ENCODE measurements around the gene CRYBB3.
"Not testable (repeated sequence)": the region's sequence is repeated elsewhere in the genome, so short reads cannot be mapped to it uniquely, and the experiment has no call there.

CRYBB3 gene

DNA sequence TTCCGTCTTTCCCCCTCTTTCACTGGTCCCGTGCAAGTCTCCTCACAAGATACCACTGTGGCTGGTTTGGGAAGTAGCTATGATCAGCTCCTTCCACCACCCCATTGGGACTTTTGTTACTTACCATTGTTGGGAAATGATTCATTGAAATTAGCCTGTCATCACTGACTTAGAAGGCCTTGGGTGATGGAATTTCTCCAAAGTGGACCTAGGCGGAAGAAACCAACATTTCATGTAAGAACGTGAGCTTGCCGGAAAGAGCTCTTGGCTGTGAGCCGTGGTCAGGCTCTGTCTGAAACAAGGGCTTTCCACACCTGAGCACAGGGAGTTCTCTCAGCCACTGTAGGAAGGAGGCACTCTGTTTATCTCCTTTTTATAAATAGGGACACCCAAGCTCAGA is 23.5 kb upstream of the CRYBB3 start:
- DNase-seq, result no peak

DNA sequence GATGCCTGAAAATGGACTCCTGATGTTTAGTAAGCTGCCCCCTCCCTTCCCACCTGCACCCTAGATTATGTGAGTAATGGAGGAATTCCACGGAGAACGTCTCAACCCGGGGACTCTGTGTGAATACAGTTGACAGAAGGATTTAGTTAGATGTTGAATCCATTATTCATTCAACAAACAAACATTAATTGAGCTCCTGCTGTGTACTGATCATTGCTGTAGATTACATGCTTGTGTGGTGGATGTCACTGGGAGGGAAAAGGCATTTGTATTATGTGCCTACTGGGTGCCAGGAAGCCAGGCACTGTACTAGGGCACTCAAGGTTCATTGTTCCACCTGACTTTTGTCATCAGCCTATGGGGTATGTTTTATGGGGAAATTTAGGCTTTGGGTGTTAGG is 22.9 kb upstream of the CRYBB3 start:
- no peak for DNase-seq

DNA sequence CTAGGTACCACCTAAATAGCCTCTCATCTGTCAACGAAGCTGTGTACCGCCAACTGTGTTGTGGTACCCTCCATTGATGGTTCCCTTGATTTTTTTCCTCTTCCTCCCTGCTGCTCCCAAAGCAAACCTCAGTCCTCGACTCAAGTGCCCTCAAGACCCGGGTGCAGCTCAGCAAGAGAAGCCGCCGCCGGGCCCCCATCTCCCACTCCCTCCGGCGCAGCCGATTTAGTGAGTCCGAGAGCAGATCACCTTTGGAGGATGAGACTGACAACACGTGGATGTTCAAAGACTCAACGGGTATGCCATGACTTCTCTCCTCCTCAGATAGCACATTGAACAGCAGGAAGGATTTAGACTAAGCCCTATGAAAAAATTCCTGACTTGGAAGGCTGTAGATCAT is 22.4 kb upstream of the CRYBB3 start:
- no peak for DNase-seq

DNA sequence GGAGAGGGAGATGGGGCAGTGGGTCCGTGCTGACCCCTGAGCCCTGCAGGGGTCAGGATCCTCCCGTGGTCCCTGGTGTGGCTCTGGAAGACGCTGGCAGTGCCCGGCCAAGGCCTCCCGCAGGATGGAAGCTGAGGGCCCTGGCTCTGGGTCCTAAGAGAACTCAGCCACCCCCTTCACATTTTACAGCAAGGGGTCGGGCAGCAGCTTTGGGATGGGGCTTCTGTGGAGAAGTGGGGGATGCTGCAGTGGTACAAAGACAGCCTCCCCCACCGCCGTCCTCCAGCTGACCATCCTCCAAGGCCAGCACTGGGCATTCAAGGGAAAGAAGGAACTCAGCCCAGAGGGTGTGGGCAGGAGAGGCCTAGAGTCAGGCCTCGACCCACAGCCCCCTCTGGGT is 21.8 kb upstream of the CRYBB3 start:
- DNase-seq, result no peak

DNA sequence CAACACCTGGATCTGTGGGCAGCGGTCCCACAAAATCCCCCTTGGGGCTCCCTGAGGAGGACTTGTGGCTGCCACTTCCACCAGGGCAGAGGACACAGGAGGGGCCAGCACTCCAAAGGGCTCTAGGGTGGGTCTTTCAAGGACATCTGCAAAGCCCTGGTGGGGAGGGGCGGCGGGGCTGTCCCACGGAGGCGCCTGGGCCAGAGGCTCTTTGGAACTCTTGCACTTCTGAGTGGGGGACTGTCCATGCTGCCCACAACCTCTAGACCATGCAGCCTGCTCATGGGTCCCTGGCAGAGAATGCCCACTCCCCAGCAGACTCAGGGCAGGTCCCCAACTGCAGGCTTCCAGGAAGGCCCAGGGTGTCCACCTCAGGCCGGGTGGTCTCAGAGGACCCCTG is 21.3 kb upstream of the CRYBB3 start:
- not testable (repeated sequence) for DNase-seq

DNA sequence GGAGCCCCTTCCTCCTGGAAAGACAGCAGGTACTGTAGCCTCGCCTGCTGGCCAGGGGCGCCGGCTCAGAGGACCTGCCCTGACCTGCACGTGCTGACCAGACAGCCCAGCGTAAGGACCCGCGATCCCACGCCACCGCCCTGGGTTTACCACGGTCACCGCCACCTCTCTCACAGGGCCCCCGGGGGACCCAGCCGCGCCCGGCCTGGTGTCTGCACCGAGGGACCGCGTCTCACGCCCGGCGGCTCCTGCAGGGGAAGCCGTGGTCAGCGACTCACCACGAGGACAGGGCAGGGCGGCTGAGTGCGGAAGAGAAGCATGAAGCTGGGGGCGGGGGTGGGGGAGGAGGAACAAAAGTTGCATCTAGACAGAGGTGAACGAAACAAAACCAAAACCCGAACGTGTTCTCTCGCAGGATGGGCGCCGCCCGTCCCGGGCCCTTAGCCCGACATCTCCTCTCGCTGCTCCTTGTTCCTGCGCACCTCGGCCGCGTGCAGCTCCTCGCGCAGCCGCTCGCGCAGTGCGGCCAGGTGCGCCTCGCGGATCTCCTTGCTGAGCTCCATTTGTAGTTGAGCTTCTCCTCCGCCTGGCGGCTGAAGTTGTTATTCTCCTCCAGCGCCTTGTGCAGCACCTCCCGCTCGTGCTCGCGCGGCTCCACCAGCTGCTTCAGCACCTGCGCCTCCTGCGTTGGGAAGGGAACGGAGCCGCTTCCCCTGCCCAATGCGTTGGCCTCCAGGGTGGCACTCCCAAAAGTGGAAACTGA is 20.6 kb upstream of the CRYBB3 start:
- DNase-seq, result not testable (repeated sequence)

DNA sequence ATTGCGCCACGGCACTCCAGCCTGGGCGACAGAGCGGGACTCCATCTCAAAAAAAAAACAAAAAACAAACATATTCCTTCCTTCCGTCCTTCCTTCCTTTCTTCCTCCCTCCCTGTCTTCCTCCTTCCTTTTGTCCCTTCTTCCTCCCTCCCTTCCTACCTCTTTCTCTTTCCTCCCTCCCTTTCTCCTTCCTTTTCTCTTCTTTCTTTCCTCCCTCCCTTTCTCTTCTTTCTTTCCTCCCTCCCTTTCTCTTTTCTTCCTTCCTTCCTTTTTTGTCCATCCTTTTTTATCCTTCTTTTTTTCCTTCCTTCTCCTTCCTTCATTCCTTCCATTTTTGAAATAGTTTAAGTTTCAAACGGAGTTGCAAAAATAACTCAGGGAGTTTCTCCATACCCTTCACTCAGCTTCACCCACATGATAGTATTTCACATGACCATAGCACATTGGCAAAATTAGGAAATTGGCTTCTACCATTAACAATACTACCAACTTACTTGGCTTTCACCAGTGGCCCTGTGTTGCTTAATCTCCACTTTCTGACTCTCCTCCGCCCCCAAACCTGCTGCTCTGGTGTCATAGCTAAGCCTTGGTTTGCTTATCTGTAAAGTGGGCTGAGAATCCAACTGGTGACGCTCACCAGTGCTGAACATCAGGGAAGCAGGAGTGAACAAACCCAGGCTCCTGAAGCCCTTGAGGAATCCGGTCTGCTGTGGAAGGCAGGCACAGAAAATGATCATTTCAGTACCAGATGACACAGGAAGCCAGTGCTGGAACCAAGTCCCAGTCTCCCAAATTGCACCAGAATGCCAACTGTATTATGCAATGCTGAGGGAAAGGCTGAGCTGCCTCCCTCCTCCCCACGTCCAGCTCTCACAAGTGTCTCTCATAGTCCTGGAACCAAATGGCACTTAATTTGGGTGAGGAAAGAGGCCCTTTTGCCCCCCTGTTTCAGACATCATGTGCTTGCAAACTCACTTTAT is 17.2 kb upstream of the CRYBB3 start:
- no peak for DNase-seq

DNA sequence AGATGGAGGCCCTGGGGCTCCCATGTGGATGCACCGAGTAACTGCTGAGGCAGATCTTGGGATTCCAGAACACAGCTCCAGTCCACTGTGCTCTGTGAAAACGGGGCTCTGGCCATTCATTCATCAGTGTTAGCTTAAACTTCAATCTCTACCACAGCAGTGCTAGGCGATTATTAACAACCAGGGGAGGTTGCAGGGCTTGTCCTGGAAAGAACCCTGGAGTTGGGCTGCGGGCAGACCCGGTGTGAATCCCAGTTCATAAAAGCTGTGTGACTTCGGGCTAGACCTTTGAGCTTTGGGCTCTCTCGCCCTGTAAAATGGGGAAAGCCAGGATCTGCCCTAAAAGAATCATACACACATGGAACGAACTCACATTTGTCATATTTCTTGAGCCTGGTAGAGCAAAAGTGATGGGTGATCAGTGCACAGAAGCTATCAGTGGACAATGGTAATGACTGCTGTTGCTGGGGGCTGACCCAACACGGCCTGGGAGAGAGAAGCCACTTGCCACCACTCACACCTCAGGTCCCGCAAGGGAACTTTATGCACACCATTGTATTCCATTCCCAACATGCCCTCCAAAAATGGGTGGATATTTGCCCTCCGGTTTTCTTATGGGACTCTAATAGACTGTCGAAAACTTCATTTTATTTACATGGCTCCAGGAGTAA is 15.6 kb upstream of the CRYBB3 start:
- no peak for DNase-seq

DNA sequence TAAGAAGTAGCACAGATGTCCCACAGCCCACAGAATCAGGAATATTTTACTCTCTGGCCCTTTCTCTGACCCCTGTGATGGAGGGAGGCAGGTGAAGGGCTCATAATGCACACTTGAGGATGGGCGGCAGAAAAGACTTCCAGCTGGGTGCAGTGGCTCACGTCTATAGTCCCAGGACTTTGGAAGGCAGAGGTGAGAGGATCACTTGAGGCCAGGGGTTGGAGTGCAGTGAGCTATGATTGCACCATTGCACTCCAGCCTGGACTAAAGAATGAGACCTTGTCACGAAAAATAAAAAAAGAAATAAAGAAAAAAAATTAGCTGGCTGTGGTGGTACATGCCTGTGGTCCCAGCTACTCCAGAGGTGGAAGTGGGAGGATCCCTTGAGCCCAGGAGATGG is 13.5 kb upstream of the CRYBB3 start:
- no peak for DNase-seq

DNA sequence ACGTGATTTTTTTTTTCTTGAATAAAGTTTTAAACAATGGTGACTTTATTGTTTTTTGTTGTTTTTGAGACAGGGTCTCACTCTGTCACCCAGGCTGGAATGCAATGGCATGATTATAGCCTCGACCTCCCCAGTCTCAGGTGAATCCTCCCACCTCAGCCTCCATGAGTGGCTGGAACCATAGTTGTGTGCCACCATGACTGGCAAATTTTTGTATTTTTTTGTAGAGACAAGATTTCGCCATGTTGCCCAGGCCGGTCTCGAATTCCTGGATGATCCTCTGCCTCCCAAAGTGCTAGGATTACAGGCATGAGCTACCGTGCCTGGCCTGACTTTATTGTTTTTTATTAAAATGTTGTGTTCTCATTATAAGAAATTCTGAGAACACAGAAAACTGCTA is 12.2 kb upstream of the CRYBB3 start:
- no peak for DNase-seq

DNA sequence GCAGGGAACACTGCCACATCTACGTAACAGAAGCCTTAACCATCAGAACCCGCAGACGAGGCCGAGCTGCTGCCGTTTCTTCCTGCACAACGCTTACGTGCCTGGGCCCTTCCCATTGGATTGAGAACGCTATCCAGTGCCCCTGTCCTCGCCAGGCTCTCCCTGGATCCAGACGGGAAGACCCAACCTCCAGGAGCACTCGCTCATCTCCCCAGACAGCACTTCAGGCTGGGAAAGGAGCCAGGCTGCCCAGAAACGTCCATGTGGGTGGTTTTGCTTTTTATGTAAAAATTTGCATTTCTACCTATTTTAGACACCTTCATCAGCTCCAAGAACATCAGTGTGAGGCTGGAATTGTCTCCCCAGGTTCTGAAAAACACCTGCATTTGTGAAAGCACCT is 7.3 kb upstream of the CRYBB3 start:
- DNase-seq, result no peak

DNA sequence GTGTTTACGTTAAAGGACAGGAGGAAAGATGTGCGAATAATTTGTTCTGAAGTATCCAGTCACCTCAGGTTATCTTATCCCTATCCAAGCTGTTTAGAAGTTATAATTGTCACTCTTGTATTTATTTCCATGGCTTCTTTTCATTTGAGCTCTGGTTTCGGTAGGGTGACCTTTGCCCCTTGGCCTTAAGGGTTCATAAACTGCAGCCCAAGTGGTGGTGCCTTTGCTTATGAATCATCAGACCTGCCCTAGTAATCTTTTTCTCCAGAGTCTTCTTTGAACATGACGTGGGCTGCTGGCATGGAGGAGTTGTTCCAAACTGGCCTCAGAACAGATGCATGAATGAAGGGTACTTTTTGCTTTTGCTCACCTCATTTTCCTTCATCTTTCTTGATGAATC is 6.5 kb upstream of the CRYBB3 start:
- no peak for DNase-seq

DNA sequence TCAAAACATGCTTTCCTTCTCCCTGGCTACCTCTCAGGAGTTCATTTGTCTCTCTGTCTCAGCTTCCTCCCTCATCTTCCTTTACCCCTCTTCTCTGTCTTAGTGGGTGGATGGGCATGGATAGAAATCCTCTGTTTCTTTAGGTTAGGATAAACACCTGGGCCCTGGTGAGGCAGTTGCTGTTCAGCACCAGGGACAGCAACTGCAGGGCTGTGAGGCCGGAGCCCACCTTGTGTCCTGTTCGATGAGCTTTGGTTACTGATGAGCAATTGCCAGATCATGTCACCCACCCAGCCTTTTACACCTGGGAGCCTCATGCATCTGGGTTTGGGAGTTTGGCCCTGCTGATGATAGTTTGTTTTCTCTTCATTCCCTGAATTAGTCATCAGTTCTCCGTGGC is 6.1 kb upstream of the CRYBB3 start:
- DNase-seq, result no peak

DNA sequence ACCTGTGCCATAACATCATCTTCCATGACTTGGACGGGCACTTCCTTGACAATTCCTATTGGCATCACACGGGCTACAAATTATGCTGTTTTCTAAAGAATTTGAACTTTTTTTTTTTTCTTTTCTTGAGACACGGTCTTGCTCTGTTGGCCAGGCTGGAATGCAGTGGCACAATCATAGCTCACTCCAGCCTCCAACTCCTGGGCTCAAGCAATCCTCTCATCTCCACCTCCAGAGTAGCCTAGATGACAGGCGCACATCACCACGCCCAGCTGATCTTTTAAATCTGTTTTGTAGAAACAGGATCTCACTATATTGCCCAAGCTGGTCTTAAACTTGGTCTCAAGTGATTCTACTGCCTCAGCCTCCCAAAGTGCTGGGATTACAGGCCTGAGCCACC is 3.3 kb upstream of the CRYBB3 start:
- DNase-seq, result no peak

DNA sequence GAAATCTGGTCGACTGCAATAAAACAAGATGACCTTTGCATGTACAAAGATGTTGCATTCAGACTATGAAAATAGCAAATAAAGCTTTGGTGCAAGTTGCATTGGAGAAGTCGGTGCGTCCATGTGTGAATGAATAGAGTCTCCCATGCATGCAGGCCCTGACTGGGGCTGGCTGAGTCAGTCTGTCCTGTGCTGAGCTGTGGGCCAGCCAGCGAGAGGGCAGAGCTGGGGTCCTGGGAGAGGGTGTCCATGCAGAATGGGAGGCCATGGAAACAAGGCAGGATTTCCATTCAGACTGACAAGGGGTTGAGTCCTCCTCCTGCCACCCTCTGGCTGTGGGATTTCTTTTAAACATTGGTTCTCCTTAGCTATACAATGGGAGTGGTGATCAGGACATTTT is 2.3 kb upstream of the CRYBB3 start:
- DNase-seq, result no peak

DNA sequence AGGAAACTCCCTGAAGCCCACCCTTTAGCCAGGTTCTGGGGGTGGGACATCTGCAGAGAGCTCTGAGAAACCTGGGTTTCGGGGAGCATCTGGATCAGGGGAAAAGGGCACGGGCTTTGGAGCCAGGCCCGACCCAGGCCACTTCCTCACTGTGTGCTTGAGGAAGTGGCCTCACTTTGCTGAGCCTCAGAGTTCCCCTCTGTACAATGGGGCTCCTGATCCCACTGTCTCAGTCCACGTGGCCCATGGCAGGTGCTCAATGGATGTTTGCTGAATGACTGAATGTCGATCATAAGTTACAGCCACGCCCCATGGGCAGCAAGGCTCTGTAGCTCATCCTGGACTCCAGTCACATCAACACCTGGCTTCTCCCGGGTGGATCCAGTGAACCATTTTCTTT is 1.3 kb downstream of the CRYBB3 start:
- DNase-seq, result no peak

DNA sequence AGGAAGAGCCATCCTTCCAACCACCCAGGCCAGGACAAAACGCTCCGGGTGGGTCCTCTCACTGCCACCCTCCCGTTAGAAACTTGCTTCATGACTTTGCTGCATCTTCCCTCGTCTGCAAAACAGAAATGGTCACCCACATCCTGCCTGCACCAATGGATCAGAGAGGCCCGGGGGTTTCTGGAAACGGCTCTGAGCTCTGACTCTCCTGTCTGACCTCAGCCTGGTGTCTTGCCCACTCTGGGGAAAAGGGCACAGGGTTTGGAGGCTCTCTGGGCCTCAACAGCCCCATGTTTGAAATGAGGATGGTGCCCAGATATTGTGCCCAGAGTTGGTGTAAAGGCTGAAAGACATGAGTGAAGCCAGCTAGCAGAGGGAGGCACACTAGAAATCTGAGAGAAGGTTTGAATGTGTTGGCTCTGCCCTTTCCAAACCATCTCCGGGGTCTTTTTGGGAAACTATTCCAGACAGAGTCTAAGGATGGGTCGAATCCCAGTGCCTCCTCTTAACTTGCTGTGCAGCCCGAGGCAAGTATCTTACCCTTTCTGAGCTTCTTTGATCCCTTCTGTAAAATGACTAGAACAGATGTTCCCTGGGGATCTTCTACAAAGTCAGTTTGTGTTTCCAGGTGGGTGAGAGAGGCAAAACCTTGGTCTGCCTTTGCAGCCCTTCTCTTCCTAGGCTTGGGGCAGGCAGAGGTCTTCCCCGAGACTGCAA is 2.1 kb downstream of the CRYBB3 start:
- DNase-seq, result no peak

DNA sequence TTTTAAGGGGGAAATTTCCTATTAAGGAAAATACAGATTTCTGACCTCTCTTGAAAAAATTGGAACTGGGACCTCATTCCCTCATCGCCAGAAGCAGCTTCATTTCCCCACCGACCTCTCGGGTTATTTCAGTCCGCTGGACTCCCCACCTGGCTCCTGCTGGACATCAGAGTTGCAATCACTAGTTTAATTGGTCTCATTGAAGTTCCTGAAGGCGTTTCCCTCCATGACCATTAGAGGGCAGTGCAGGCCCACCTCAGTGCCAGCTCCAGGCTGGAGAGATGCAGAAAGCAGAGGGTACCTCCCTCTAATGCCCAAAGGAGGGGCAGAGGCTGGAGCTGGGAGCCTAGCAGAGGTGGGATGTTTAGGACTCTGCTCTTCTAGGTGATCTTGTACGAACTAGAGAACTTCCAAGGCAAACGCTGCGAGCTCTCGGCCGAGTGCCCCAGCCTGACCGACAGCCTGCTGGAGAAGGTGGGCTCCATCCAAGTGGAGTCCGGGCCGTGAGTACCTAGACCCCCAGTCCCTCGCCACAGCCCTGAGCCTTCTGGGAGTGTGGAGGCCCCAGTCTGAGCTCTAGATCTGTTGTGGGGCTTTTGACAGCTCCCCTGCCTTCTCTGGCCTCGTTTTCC is 2.7 kb downstream of the CRYBB3 start:
- DNase-seq, result peak; percentile 67 to 72

DNA sequence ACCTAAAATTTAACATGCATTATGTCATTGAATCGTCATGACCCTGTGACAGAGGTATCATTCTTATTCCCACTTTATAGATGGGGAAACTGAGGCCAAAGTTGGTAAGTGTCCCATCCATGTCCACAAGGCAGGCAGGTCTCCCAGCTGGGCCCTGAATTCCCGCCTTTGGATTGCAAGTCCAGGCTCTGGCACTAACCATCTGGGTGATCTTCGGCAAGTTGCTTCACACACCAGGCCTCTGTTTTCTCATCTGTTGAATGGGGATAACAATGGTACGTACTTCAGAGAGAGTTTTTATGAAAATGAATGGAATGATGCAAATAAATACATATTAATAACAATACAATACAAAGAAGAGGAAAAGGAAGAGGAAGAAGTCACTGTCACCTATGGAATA is 3.4 kb downstream of the CRYBB3 start:
- DNase-seq, result no peak

DNA sequence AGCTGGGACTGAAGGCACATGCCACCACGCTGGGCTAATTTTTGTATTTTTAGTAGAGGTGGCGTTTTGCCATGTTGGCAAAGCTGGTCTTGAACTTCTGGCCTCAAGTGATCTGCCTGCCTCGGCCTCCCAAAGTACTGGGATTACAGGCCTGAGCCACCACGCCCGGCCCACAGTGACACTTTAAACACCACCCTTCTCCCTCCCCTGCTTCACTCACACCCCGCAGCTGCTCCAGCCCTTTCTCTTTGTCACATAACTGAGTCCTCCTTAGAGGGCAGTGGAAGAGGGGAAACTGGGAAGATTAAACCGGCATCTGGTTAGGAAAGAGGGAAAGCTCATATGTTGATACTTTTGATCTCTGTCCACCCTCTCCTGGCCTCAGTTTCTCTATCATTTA is 4.9 kb downstream of the CRYBB3 start:
- not testable (repeated sequence) for DNase-seq

DNA sequence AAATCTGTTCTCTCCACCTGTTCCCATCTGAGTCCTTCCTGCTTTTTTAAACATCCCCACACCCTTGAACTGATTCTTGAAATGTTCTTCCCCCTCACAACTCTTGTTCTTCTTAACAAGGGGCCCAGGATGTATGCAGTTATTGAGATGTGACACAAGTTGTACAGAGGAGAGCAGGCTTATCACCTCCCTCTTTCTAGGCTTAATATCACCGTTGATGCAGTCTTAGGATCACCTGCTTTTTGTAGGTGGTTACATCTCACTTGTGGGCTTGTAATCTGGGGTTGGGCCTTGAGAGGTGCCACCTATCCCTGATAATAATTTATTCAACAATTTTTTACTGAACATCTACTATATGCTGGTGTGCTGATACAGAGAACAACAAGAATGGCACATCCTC is 6.2 kb downstream of the CRYBB3 start:
- no peak for DNase-seq

DNA sequence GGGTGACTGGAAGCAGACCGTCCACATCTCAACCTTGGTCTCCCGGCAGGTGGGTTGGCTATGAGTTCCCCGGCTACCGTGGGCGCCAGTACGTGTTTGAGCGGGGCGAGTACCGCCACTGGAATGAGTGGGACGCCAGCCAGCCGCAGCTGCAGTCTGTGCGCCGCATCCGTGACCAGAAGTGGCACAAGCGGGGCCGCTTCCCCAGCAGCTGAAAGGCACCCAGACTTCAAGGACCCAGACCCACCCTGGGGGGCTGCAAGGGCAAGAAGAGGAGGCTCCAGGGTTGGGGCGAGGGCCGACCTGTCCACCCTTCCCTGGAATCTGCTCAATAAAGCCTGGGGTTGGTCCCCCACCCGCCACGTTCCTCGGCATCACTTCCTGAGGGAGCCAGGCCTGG is 7.3 kb downstream of the CRYBB3 start:
- no peak for DNase-seq
